Measurements from ENCODE around the gene KIAA1549. TPM values are rescaled to one million over a fixed set of nuclear protein-coding genes. Genes with fewer than 3 reads are reported as not detected.

KIAA1549 gene
- total and polyA plus RNA-seq, 2 of the 8 experiments (the other 6 are each of a cell fraction or from before 2014, with no cell fraction given) = 6.5 to 17.3 TPM

DNA sequence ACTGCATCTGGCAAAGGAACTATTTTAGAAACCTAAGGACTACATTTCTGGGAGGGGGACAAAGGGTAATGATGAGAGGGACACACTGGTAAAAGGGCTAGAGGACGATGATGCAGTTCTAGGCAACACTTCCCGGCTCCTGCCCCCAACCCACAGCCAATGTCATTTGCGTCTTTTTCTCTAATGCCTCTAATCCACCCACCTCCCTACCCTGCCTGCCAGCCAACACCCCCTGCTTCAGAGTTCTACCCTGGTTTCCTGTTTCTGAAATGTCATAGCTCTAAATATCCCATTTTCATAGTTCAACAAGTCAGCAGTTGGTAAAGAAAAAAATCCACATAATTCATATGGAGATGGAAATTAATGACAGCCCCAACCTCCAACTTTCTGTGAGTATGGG, 79.0 kb downstream of the KIAA1549 start:
- H3K79me1 ChIP-seq (ENCODE audit: low read depth, low read length) = no peaks in the 10 kb centered on the region; the same call in 1 of the 2 replicates
- H4K5ac ChIP-seq (ENCODE audit: insufficient read length, low read depth, low read length) = no peak overlapping the region
- no peaks in the 10 kb centered on the region for H3K4me1 ChIP-seq (replicated peaks in 1 of 4; ENCODE audit: control insufficient read depth in 3 of 4, insufficient read depth in 4 of 4, low read length in 3 of 4)
- no peak overlapping the region for H3K9ac ChIP-seq (replicated peaks in 1 of 4; ENCODE audit: extremely low read depth in 1 of 4, low read depth in 3 of 4, low read length in 3 of 4)
- FAIRE-seq = no peak
- no peak overlapping the region for H3K4me3 ChIP-seq (ENCODE audit: extremely low read depth in 1 of 4, insufficient read depth in 2 of 4, low read depth in 3 of 4, low read length in 4 of 4)
- H4K8ac ChIP-seq (ENCODE audit: extremely low read depth, insufficient read depth, low read length) = no peak overlapping the region
- no peak overlapping the region for H2BK120ac ChIP-seq (replicated peaks; ENCODE audit: low read depth, low read length)
- no peak overlapping the region for H2BK15ac ChIP-seq (ENCODE audit: low read length)
- no peak overlapping the region for H3K4me2 ChIP-seq (ENCODE audit: insufficient read depth in 1 of 2, low read depth in 2 of 2, low read length in 2 of 2)
- 0 out of 2 replicates have a peak, but pooled peaks cover 1% of the 10 kb centered on the region for H3K23me2 ChIP-seq (ENCODE audit: low read depth, low read length)
- H3K4ac ChIP-seq (replicated peaks; ENCODE audit: insufficient read length, low read depth, low read length) = no peak overlapping the region
- CTCF ChIA-PET (ENCODE audit: partially characterized antibody) = no interaction called here
- 90% methylated on average over 3 of the region's 3 CpGs; no CpG with 5 or more reads in 1 of the 2 experiments for WGBS, 2 experiments (ENCODE audit: extremely low coverage in 1 of 2, insufficient coverage in 1 of 2, insufficient read length in 1 of 2, insufficient replicate concordance in 2 of 2, low coverage in 1 of 2, low lambda C conversion rate in 2 of 2, missing lambda C conversion rate in 1 of 2)
- no peak overlapping the region for H4K91ac ChIP-seq (replicated peaks; ENCODE audit: insufficient read length, low read length)
- H3K23ac ChIP-seq (ENCODE audit: insufficient read length) = no peak overlapping the region
- no peaks in the 10 kb centered on the region for H3K79me2 ChIP-seq (ENCODE audit: control insufficient read depth in 1 of 2, insufficient read depth in 2 of 2, low read length in 2 of 2)
- DNase-seq (ENCODE audit: low read depth in 1 of 2, low spot score in 2 of 2) = no peak
- H3K14ac ChIP-seq (ENCODE audit: insufficient read length) = no peak overlapping the region
- no peak overlapping the region for H2BK5ac ChIP-seq (ENCODE audit: low read depth, low read length)
- no peak overlapping the region for H2AK5ac ChIP-seq (ENCODE audit: low read depth, low read length)
- H3K27me3 ChIP-seq (replicated peaks in 1 of 4; ENCODE audit: control insufficient read depth in 3 of 4, extremely low read depth in 1 of 4, insufficient read depth in 3 of 4, low read length in 3 of 4) = no peaks in the 10 kb centered on the region
- peaks cover 0 to 2% of the 10 kb centered on the region in 2 experiments for H4K20me1 ChIP-seq (replicated peaks in 1 of 2; ENCODE audit: control insufficient read depth in 1 of 2, insufficient read depth in 2 of 2, low read length in 2 of 2)
- peaks cover 2 to 27% (median 6%) of the 10 kb centered on the region in 4 experiments; a peak in 6 of 8 replicates for H3K36me3 ChIP-seq (ENCODE audit: control insufficient read depth in 2 of 4, insufficient read depth in 4 of 4, low read length in 3 of 4)
- no peak overlapping the region for H3K27ac ChIP-seq (ENCODE audit: low read depth, low read length)
- no peak overlapping the region for H3K18ac ChIP-seq (ENCODE audit: extremely low read depth, low read length)
- H3K9me3 ChIP-seq (ENCODE audit: insufficient read depth in 2 of 2, low read depth in 1 of 2, low read length in 1 of 2) = no peaks in the 10 kb centered on the region
- H3K56ac ChIP-seq (replicated peaks; ENCODE audit: insufficient read length, low read depth, low read length) = no peak overlapping the region
- H2BK20ac ChIP-seq (ENCODE audit: low read length) = no peak overlapping the region
- H2AFZ ChIP-seq (ENCODE audit: low read length) = no peak overlapping the region
- POLR2A ChIA-PET (ENCODE audit: partially characterized antibody) = interaction anchor here (0.6 kb wide), 1 partner anchor 18 kb away, joined by 3 read pairs; no protein-coding TSS in a partner anchor
- no peak overlapping the region for H2BK12ac ChIP-seq (ENCODE audit: low read depth, low read length)
- TF ChIP-seq, protein P1, sequence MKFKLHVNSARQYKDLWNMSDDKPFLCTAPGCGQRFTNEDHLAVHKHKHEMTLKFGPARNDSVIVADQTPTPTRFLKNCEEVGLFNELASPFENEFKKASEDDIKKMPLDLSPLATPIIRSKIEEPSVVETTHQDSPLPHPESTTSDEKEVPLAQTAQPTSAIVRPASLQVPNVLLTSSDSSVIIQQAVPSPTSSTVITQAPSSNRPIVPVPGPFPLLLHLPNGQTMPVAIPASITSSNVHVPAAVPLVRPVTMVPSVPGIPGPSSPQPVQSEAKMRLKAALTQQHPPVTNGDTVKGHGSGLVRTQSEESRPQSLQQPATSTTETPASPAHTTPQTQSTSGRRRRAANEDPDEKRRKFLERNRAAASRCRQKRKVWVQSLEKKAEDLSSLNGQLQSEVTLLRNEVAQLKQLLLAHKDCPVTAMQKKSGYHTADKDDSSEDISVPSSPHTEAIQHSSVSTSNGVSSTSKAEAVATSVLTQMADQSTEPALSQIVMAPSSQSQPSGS (IDR thresholded peaks at IDR 0.05; ENCODE audit: low read length) = no peak
- TF ChIP-seq ZNF274 (IDR thresholded peaks at IDR 0.05; ENCODE audit: borderline replicate concordance, extremely low read depth, low read length) (no peak), RBBP5 (IDR thresholded peaks at IDR 0.05; ENCODE audit: borderline replicate concordance, low read depth, low read length) (no peak), TBP (IDR thresholded peaks at IDR 0.05; ENCODE audit: low read depth, low read length) (no peak), CBX5 (IDR thresholded peaks at IDR 0.05; ENCODE audit: low read depth, low read length) (no peak), HDAC2 (IDR thresholded peaks at IDR 0.05; ENCODE audit: borderline replicate concordance in 1 of 2, low read depth in 2 of 2, low read length in 2 of 2) (no peak), BCL11A (IDR thresholded peaks at IDR 0.05; ENCODE audit: low read depth in 2 of 2, low read length in 2 of 2) (no peak), RXRA (IDR thresholded peaks at IDR 0.05; ENCODE audit: insufficient read depth, low read depth, low read length) (no peak)
- TF ChIP-seq, protein P2, sequence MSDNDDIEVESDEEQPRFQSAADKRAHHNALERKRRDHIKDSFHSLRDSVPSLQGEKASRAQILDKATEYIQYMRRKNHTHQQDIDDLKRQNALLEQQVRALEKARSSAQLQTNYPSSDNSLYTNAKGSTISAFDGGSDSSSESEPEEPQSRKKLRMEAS (IDR thresholded peaks at IDR 0.05) = no peak

Data from H1 (cell line).